B cell (primary cell): ENCODE data around the gene FAM53B.

Experiments
- CTCF ChIP-seq: fragments of 200-600 bp; IDR thresholded peaks from one replicate; pipeline ENCODE4 v1.8.0; 2022; ENCODE audit warnings: antibody characterized with exemption, mild to moderate bottlenecking
- EZH2 ChIP-seq: IDR thresholded peaks from 2 replicates; pipeline ENCODE4 v1.6.1; 2012; ENCODE audit warnings: borderline replicate concordance, low read depth, mild to moderate bottlenecking, moderate library complexity, low read length; ENCODE audit not compliant: insufficient read depth, poor library complexity, severe bottlenecking

GRCh38 chr10:124642088-124642710 lies 102.0 kb downstream of the FAM53B start:
- TF ChIP-seq CTCF (no peak), EZH2 (no peak)
